HG03025 (cell line): ENCODE results near the gene ERCC1.
"Not testable (repeated sequence)": the region's sequence is repeated elsewhere in the genome, so short reads cannot be mapped to it uniquely, and the experiment has no call there.

Source experiments
- ATAC-seq: cut with Tn5 transposase; IDR thresholded peaks from one replicate; pipeline ENCODE4 v1.9.1; 2021; ENCODE audit warnings: mild to moderate bottlenecking, moderate library complexity; ENCODE audit not compliant: unreplicated experiment, low FRiP score

Gene ERCC1

GRCh38 chr19:45432543-45432942 is 8.8 kb upstream of the ERCC1 start:
- ATAC-seq, result not testable (repeated sequence)

GRCh38 chr19:45431008-45431407 is 7.3 kb upstream of the ERCC1 start:
- not testable (repeated sequence) for ATAC-seq

GRCh38 chr19:45429896-45430295 is 6.2 kb upstream of the ERCC1 start:
- not testable (repeated sequence) for ATAC-seq

GRCh38 chr19:45428384-45429231 is 4.9 kb upstream of the ERCC1 start:
- ATAC-seq, result no peak

GRCh38 chr19:45424191-45425058 is 708 bp upstream of the ERCC1 start:
- no peak for ATAC-seq

GRCh38 chr19:45423033-45423588 is 606 bp downstream of the ERCC1 start:
- no peak for ATAC-seq

- ATAC-seq, result no peak
Observed at GRCh38 chr19:45421947-45422498, 1.7 kb downstream of the ERCC1 start.

GRCh38 chr19:45420871-45421270 is 2.8 kb downstream of the ERCC1 start:
- ATAC-seq, result no peak

- ATAC-seq, result no peak
Observed at GRCh38 chr19:45420356-45420755, 3.4 kb downstream of the ERCC1 start.

- no peak for ATAC-seq
Observed at GRCh38 chr19:45419895-45420294, 3.8 kb downstream of the ERCC1 start.

- ATAC-seq, result no peak
Observed at GRCh38 chr19:45419396-45419795, 4.3 kb downstream of the ERCC1 start.

GRCh38 chr19:45418802-45419201 is 4.9 kb downstream of the ERCC1 start:
- no peak for ATAC-seq

- no peak for ATAC-seq
Observed at GRCh38 chr19:45417151-45417550, 6.6 kb downstream of the ERCC1 start.

- no peak for ATAC-seq
Observed at GRCh38 chr19:45414468-45414867, 9.2 kb downstream of the ERCC1 start.

- no peak for ATAC-seq
Observed at GRCh38 chr19:45413497-45413896, 10.2 kb downstream of the ERCC1 start.

GRCh38 chr19:45410330-45410729 is 13.4 kb downstream of the ERCC1 start:
- ATAC-seq, result not testable (repeated sequence)

GRCh38 chr19:45409557-45409920 is 14.2 kb downstream of the ERCC1 start:
- ATAC-seq, result no peak

- ATAC-seq, result no peak
Observed at GRCh38 chr19:45408830-45409556, 14.7 kb downstream of the ERCC1 start.

GRCh38 chr19:45408121-45408520 is 15.6 kb downstream of the ERCC1 start:
- ATAC-seq, result no peak

GRCh38 chr19:45407585-45407984 is 16.1 kb downstream of the ERCC1 start:
- ATAC-seq, result not testable (repeated sequence)
